HG03457 (cell line): ENCODE measurements around the gene AMH.

ENCODE experiments used
- ATAC-seq: cut with Tn5 transposase; IDR thresholded peaks from one replicate; pipeline ENCODE4 v1.9.1; 2021; ENCODE audit warnings: moderate number of reproducible peaks; ENCODE audit not compliant: unreplicated experiment

Gene AMH

DNA sequence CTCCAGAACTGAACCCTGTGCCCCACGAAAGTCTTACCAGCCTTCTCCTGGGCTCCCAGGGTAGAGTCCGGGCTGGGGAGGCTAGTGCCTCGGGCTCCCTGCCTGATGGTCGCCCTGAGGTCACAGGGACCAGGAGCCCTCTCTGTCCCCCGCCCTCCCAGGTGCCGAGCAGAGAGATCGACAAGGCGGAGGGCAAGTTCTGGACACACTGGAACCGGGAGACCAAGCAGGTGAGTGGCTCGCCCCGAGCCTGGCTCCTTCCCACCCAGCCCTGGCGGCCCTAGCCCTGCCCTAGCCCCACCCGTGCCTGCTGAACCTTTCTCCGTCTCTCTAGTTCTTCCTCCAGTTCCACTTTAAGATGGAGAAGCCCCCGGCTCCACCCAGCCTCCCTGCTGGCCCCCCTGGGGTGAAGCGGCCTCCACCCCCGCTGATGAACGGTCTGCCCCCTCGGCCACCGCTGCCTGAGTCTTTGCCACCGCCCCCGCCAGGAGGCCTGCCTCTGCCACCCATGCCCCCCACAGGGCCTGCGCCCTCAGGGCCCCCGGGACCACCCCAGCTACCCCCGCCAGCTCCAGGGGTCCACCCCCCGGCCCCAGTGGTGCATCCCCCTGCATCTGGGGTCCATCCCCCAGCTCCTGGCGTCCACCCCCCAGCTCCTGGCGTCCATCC, 1.6 kb upstream of the AMH start:
- no peak for ATAC-seq

DNA sequence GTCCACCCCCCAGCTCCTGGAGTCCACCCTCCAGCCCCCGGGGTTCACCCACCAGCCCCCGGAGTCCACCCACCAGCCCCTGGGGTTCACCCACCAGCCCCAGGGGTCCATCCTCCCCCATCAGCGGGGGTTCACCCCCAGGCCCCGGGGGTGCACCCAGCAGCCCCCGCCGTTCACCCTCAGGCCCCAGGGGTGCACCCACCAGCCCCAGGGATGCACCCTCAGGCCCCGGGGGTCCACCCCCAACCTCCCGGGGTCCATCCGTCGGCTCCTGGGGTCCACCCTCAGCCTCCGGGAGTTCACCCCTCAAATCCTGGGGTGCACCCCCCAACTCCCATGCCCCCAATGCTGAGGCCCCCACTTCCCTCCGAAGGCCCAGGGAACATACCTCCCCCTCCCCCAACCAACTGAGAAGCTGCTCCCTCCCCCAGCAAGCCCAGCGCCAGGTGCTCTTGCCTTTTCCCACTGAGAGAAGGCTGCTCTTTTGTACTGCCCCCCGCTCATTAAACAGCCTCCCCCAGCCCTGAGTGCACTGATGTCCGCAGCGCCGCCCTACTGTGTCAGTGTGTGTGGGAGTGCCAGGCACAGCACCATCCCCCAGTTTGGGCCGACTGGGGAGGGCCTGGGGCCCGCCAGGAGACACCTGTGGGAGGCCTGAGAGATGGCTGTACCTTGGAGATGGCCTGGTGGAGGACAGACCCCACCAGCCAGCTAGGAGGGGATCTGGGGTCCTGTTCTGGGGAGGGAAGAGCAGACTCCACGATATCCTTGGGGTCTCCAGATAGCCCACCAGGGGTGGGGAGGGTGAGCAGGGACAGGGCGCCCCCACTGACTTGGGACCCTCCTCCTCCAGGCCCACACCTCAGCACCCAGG, 750 bp upstream of the AMH start:
- ATAC-seq, result no peak

DNA sequence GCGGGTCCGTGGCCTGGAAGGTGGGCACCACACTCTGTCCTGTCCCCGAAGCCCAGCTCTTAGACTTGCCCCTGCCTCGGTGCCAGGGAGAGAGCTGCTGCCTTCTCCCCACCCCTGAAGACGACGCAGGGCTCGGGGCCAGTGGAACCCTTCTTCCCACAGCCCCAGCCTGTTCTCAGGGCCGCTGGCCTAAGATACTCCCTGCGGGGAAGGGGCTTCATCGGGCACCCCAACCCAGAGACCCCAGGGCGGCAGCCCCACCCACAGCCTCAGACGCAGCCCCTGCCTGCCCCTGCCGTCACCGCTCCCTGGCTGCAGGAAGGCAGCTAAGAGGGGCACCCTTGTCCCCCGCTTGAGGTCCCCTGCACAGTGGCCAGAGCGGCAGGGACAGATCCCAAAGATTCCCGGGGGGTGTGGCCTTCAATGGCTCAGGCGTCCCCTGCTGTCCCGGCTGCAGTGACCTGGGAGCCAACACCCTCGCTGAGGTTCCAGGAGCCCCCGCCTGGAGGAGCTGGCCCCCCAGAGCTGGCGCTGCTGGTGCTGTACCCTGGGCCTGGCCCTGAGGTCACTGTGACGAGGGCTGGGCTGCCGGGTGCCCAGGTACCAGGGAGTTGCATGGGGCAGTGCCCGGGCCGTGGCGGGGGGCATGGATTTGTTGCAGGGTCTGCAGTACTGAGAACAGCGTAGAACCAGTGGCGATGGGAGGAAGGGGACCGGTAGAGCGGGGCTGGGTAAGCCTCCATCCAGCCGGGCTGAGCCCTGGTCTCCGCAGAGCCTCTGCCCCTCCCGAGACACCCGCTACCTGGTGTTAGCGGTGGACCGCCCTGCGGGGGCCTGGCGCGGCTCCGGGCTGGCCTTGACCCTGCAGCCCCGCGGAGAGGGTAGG, 1.0 kb downstream of the AMH start:
- ATAC-seq, result no peak

DNA sequence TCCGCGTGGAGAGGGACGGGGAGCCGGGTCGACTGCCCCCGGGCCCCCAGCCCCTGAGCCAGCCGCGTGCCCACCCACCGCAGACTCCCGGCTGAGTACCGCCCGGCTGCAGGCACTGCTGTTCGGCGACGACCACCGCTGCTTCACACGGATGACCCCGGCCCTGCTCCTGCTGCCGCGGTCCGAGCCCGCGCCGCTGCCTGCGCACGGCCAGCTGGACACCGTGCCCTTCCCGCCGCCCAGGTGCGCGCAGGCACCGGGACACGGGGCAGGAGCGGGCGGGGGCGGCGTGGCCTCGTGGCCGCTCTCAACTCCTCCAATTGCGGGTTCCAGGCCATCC, 1.6 kb downstream of the AMH start:
- no peak for ATAC-seq

DNA sequence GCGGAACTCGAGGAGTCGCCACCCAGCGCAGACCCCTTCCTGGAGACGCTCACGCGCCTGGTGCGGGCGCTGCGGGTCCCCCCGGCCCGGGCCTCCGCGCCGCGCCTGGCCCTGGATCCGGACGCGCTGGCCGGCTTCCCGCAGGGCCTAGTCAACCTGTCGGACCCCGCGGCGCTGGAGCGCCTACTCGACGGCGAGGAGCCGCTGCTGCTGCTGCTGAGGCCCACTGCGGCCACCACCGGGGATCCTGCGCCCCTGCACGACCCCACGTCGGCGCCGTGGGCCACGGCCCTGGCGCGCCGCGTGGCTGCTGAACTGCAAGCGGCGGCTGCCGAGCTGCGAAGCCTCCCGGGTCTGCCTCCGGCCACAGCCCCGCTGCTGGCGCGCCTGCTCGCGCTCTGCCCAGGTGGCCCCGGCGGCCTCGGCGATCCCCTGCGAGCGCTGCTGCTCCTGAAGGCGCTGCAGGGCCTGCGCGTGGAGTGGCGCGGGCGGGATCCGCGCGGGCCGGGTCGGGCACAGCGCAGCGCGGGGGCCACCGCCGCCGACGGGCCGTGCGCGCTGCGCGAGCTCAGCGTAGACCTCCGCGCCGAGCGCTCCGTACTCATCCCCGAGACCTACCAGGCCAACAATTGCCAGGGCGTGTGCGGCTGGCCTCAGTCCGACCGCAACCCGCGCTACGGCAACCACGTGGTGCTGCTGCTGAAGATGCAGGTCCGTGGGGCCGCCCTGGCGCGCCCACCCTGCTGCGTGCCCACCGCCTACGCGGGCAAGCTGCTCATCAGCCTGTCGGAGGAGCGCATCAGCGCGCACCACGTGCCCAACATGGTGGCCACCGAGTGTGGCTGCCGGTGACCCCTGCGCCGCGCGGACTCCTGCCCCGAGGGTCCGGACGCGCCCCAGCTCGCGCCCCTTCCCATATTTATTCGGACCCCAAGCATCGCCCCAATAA, 2.3 kb downstream of the AMH start:
- ATAC-seq, result no peak

DNA sequence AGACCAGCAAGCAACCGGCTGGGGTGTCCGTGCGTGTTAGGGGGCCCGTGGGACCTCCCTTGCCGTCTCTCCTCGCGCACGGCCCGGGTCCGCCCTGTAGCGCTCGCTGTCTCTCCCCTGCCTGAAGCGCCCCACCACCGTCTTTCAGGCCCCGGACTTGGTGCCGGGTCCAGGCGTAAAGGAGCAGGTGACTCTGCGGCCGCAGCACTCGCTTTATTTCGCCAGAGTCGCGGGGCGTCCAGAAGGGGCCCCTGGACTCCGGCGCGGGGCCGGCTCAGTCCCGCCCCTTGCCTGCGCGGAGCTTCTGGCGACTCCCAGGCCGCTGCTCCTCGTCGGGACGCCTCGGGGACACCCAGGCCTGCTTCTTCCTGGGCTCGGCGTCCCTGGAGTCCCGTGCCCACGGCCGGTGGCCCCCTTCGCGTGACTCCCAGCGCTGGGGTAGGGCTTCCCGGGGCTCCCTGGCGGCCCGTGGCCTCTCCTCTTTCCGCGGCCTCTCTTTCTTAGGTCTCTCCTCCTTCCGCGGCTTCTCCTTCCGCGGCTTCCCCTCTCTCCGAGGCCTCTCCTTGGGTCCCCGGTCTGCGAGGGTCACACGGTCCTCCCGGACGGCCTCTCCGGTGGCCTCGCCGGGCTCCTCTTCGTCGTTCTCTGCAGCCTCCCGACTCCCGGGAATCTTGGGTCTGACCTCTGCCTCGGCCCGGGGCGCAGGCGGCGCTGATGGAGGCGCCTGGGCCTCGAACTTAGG, 3.1 kb downstream of the AMH start:
- ATAC-seq, result no peak

DNA sequence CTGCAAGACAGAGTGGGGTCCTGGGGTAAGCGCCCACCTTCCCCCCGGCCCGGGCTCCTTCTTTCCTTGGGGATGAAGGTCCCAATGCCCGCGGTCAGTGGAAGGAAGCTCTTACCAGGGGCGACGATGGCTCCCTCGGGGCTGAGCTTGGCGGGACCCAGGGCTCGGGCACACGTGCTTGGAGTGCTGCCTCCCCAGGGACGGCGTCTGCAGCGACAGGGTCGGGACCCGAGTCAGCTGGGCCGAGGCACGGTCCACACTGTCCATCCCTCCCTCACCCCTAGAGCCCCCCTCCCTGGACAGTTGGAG, 3.6 kb downstream of the AMH start:
- ATAC-seq, result no peak

DNA sequence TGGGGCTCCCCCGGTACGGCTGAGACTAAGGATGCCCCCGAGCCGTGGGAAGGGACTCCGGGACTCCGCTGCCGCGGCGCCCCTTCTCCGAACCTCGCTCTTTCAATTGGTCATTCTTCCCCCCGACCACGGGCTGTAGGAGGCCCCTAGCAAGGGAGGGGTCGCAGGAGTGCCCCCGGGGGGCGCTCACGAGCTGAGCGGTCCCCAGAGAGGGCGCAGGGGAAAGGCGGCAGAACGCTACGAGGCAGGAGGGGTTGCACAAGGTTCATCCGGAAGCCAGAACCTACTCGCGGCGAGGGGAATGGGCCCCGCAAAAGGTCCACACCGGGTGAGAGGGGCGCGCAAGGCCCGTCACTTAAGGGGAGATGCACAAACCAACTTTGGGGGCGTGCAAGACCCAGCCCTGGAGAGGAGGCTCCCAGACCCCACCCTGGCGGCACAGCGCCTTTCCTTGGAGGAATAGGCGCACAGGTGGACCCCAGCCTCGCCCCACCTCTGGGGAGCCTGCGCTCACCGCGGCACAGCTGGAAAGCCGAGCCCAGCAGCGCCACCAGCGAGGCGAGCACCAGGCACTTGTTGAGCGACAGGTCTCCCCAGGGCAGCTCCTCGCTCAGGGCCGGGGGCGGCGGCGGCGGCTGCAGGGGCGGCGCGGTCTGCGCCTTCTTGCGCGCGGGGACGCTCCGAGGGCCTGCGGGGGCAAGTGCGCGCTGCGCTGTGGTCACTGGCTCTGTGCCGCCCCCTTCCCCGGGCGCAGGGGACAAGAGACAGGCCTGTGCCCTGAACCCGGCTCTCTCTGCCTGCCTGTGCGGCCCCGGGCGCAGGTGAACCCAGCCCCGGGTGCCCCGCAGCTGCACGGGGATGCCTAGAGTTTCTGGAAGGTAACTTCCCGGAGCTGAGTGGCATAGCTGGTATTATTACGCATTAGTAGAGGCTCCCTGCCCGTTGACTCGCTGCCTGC, 4.3 kb downstream of the AMH start:
- no peak for ATAC-seq

DNA sequence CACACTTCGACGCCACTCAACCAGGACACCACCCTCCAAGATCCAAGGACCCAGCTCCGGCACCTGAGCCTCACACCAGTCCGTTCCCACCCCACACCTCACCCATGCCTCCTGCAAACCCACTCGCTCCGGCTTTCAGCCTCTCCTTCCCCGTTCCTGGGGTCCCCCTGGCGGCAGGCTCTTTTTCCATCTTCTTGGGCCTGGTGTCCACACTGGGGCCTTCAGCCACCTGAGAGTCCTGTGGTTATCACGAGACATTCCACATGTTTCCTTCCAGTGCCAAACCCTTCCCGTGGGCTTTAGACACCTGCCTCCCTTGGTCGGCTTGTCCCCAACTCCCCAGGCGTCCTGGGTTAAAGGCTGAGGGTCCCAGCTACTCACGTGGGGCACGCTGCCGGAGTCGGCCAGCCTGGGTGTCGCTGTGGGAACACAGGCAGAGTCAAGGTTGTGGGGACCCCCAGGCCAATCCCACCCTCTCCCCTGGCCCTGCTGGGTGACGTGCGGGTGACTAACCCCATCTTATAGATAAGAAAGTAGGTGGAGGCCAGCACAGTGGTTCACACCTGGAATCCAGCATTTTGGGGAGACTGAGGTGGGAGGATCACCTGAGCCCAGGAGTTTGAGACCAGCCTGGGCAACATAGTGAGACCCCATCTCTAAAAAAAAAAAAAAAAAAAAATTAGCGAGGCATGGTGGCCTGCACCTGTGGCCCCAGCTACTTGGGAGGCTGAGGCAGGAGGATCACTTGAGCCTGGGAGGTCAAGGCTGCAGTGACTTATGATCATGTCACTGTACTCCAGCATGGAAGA, 5.1 kb downstream of the AMH start:
- no peak for ATAC-seq

DNA sequence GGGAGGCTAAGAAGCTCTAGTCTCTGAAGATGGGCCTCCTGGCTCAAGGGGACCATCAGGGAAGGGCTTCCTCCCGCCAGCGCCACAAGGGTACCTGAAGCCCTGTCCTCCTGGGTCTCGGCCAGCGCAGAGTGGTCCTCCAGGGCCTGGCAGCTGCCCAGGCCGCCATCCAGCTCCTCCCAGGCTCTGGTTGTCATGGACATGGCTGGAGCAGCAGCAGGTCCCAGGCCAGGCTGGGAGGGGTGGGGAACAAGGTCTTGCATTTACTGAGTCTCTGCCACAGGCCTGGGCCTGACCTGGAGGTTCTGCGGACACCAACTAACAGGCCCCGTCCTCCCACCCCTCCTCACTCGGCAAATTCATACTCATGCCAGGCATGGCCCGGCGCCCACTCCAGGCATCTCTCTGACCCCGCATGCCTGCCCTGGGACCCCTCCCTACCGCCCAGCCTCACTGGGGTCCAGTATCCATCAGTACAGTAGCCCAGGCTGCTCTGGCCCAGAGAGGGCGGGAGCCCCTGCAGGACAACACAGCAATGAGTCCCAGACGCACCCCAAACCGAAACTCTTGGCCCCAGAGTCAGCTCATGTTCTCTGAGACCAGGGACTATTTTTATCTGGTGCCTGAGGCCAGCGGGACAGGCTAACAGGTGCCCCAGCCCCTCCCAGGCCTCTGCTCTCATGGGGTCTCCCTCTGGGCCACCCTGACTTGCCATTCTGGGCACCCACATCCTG, 6.2 kb downstream of the AMH start:
- no peak for ATAC-seq

DNA sequence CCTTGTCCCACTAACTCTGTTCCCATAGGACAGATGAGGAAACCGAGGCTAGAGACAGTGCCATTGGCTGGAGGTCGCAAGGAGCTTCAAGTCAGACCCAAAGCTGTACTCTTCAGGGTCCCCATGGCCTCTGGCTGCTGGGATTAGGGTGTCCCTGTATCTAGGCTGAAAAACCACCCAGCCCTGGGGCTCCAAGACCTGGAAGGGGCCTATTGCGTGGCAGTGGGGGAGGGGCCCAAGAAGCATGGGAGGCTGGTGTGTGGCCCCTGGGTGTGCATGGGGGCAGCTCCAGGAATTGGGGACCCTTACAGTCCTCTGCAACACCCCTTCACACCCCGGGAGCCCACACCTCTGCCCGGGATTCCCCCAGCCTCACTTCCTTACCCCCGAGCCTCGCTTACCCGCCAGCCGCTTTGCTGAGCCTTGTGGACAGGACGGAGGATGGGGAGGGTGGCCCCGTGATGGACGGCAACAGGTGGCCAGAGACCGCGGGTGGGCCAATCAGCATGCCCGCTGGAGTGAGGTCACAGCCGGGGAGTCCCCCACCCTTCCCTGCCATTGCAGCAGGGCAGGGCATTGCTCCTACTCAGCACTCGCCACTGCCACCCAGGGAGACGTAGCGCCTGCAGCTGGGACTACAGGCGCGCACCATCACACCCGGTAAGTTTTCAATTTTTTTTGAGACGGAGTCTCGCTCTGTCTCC, 7.0 kb downstream of the AMH start, which contains the start of gene JSRP1:
Gene JSRP1 (minus strand): TSS at position 436 of the 704 bp plus-strand sequence. CDS start 1,103 bp downstream, outside the sequence.
- ATAC-seq, result no peak

DNA sequence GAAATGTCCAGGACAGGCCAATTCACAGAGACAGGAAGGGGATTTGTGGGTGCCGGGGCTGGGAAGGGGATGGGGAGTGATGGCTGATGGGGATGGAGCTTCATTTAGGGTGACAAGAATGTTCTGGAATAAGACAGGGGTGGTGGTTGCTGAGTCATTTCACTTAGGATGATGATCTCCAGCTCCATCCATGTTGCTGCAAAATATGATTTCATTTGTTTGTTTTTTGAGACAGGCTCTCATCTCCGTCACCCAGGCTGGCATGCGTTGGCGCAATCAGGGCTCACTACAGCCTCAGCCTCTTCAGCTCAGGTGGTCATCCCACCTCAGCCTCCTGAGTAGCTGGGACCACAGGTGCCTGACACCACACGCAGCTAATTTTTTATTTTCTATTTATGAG, 10.2 kb downstream of the AMH start:
- ATAC-seq, result no peak

DNA sequence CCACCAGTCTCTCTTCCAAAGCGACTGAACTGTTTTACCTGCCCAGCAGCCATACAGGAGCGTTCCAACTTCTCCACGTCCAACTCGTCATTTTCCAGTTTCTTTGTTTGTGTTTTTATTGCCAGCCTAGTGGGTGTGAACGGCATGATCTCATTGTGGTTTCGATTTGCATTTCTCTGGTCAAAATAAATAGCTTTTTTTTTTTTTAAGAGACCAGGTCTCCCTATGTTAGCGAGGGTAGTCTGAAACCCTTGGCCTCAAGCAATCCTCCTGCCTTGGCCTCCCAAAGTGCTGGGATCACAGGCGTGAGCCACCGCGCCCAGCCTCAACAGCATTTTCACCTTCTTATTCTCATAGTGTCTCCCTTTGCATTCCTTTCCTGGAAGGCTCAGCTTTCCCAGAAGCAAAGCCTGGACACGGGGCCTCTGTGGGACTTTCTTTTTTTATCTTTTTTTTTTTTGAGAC, 11.2 kb downstream of the AMH start:
- ATAC-seq, result no peak

DNA sequence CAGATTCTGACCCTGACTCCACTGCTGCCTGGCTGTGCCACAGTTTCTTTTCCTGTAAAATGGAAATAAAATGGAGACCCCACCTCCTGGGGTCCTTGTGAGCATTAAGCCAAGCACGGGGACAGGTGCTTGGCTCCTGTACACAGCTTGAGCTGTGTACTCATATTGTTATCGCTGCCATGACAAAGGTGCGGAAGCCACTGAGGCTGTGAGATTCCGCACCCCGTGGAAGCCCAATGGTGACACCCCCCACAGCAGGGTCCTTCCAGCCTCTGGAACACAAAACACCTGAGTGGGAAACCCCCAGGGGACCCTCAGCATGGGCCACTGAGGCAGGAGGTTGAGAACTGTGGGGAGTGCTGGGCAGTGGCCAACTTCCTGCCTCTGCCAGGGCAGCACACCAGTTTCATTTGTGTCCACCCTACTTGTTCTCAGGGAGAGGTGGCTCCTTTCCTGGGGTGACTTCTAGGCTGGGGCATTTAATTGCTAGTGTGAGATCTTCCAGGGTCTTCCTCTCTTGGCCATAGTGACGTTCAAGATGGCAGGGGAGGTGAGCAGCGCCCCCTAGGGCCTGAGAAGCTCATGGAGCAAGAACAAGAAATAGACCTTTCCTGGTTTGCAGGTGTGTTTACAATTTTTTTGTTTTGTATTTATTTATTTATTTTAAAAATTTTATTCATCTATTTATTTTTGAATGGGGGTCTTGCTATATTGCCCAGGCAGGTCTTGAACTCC, 12.5 kb downstream of the AMH start:
- no peak for ATAC-seq

DNA sequence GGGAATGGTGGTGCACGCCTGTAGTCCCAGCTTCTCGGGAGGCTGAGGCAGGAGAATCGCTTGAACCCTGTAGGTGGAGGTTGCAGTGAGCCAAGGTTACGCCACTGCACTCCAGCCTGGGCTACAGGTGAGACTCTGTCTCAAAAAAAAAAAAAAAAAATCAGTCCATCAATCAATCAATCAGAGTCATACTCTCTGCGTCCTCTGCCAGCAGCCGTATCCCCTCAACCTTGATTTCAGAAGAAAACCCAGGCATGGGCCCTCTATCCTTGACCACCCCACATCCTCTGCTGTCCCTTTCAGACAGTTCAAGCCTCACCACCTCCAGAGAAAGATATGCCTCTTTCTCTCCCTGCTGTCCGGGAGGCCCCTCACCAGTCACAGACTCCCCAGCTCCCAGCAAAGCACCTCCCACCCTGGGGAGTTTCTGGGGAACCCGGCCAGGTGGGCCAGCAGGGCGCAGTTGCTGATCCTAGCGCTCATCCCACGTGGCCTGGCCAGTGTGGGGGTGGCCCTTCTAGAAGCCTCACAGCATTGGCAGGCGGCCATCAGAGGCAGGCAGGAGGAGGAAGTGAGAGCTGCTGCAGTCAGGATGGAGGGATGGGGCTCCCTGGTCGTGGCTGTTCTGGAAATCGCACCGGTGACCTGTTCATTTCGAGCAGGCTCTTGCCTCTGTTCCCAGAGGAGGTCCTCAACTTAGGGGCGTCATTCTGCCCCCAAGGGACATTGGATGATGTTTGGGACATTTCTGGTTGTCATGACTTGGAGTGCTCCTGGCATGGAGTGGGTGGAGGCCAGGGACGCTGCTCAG, 17.3 kb downstream of the AMH start:
- ATAC-seq, result no peak
